Stimulated activated CD8-positive, alpha-beta memory T cell treated with anti-CD3 and anti-CD28 coated beads, Interleukin-4, amount 100 ng/mL, for 4 hours (primary cell): ENCODE measurements around the gene ADGRG3.

Source experiments
- DNase-seq, 2 donors: peaks; one replicate each; pipeline ENCODE4 v3.0.0-alpha.2; 2020; ENCODE audit warnings: low read depth in 2 of 2, low spot score in 1 of 2

Gene ADGRG3, protein sequence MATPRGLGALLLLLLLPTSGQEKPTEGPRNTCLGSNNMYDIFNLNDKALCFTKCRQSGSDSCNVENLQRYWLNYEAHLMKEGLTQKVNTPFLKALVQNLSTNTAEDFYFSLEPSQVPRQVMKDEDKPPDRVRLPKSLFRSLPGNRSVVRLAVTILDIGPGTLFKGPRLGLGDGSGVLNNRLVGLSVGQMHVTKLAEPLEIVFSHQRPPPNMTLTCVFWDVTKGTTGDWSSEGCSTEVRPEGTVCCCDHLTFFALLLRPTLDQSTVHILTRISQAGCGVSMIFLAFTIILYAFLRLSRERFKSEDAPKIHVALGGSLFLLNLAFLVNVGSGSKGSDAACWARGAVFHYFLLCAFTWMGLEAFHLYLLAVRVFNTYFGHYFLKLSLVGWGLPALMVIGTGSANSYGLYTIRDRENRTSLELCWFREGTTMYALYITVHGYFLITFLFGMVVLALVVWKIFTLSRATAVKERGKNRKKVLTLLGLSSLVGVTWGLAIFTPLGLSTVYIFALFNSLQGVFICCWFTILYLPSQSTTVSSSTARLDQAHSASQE

DNA sequence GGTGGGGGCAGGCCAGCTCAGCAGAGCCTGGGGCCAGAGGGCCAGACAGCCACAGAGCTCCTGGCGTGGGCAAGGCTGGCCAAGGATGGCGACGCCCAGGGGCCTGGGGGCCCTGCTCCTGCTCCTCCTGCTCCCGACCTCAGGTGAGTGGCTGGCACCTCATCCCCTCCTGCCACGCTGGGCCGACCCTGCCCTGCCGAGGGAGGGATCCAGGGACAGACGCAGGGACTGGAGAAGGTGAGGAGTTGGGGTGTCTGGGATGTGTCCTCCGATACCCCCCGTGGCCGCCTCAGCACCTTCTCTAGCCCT lies at the start of gene ADGRG3:
Gene ADGRG3 (plus strand): TSS at position 44 of the 309 bp plus-strand sequence. CDS start 42 bp downstream, at position 86.
- no peak for DNase-seq

DNA sequence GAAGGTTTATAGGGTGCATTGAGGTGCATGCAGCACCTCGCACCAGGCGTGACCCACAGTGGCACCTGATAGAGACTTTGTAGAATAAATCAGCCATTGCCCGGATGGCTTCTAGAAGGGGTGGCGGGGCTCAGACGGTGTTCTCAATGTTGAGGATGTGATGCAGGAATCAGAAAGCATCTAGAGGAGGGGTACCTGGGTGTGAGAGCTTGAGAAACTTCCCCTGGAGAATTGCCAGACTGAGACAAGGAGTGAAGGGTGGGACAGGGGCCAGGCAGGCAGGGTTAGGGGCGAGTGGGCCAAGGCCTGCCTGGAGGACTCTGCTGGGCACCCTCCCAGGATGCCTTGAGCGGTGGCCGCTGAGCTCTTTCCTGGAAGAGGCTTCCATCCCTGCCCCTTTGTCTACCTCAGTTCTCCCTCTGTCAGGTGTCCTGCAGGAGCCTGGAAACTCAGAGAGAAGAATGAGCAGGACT lies 48.9 kb upstream of the ADGRG3 start:
- no peak for DNase-seq

DNA sequence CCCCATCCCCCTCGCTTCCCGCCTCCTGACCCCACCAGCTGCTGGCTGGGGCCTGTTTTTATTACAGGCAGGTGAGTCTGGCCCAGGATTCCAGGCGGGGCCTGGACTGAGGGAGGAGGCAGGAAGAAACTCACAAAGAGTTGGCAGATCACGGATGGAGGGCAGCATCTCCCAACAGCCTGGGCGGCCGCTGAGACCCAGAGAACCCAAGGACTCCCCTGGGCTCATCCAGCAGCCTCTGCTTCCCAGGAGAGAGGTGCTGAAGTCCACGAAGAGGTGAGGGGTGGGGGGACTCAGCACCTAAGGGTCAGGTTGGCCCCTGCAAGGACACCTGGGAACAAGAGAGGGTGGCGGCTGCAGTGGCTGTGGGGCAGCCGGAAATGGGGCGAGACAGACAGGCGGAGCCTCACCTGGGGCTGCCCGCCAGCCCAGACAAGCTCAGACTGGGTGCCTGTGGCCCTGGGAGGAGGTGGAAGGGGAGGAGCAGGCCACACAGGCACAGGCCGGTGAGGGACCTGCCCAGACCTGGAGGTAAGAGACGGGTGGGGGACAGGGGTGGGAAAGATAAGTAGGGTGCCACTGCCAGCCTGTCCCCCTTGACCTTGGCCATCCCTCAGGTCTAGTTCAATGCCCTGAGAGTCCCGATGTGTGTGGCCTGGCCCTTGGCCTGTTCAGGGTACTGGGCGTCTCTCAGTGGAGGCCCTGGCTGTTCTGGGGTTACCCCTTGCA lies 48.3 kb upstream of the ADGRG3 start:
- DNase-seq, result no peak

DNA sequence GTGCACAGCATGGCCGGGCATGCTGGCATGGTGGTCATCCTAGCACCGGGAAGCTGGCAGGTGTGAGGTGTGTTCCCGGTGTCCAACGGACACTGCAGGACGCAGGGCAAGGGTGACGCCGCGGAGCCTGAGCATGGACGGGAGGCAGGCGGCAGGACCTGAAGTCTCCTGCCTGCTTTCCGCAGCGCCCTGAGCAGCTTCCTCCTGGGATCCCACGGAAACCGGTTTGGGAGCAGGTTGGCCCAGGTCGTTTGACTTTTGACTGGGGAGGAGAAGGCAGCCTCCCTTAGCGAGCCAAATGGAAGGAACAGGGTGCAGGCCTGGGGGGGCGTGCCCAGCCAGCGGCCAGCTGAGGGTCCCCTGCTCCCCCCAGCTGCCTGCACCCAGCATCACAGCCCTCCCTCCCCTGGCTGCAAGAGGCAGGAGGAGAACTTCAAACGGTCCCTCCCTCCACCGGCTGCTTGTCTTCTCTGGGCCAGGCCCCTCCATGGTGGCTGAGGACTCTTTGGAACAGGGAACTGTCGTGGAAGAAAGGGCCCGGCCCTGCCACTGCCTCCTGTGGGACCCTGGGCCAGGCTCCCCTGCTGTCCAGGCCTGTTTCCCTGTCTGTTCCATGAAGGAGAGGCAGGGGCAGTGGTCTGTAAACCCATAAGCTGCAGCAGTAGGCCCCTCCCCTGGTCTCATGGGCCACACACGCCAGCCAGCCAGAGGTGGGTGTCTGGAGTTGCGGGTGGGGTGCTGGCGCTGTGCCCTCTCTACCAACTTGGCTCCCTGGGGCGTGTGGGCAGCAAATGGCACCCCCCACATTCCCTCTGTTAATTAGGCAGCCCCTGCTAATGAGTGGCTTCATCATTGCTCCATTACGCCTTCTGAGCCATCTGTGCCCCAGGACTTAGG lies 47.5 kb upstream of the ADGRG3 start:
- DNase-seq, result no peak

DNA sequence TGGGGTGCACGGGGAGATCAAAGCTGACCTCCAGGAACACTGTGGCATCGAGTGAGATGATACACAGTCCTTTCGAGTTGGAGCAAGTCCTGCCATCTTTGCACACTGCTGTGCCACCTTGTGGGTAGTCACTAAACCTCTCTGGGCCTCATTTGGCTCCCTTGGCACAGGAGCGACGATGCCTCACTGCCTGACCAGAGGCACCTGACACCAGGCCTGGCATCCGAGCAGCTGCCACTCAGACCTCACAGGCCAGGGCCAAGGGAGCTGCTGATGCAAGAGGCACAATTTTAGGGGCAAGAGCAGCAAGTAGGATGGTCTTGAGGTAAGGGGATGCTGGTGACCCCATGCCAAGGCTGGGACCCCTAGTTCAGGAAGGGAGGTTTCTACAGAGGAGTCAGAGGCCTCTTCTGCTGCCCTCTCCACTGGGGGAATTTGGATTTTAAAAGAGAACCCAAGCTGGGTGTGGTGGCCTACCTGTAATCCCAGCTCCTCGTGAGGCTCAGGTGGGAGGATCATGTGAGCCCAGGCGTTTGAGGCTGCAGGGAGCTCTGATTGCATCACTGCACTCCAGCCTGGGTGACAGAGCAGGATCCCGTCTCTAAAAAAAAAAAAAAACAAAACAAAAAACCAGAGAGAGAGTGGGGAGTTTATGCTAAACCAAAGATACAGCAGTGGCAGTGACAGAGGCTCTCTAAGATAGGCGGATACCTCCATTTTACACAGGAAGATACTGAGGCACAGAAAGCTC lies 46.4 kb upstream of the ADGRG3 start:
- DNase-seq, result no peak

DNA sequence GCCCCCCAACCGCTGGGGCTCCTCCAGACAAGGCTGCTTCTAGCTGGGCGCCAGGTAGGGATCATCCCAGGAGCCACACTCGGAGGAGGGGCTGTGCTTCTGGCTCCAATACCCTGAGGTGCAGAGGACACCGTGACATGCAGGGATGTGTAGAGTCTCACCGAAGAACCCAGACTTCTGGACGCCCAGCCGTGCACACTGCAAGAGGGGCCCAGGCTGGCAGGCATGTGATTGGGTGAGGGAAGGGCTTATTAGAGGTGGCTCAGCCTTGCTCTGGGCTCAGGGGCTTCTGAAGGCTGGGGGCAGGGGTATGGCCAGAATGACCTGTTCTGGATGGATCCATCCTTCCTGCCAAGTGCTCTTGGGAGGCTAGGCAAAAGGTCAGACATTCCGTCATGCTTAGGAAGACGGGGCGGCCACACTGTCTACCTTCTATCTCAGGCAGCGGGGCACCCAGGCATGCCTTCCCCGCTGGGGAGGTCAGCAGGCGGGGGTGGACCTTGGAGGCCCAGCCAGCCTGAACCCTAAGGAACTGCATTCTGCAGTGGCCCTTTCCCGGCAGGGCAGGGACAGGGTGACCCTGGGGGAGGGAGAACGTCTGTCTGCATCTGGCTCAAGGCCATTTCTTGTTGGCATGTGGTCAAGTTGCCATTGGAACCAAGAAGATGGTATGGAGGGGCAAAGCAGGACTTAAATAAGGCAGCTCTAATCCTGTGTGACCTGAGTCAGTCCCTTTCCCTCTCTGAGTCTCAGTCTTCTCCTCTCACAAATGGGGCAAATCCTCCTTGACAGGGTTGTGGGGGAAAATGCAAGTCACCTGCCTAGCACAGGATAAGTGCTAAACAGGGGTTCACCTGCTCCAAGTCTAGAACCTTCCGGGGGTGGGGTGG lies 45.5 kb upstream of the ADGRG3 start:
- no peak for DNase-seq

DNA sequence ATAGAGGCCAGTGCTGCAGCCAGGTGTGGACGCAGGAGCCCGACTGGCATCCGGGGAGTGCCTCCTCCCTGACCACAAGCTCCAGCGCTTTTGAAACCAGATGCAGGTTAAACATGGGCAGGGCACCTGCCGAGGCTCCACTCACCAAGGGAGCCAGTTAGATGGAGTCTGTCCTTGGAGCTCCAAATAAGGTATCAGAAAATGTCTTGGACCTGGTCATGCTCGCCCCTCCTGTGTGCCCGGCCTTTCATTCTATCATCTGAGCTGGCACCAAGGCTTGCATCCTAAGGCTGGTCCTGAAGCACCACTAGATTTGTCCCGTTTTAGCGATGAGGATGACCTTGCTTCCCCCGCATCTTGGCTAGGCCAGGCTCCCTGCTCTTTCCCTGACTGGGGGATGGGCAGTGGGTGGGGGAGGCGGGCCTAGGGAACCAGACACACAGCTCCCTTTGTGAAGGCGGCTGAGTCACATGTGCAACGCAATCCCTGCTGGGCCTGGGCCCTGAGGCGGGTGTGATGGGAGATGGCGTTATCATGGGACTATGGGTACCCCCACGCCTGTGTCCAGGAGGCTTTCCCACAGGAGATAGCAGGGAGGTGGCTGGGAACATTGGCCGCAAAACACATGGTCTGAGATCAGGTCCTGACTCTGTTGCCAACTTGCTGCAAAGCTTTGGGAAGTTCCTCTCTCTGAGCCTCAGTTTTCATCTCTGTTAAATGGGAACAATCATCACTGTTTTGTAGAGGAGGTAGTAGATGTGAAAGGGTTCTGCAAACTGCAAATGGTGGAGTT lies 44.7 kb upstream of the ADGRG3 start:
- no peak for DNase-seq

DNA sequence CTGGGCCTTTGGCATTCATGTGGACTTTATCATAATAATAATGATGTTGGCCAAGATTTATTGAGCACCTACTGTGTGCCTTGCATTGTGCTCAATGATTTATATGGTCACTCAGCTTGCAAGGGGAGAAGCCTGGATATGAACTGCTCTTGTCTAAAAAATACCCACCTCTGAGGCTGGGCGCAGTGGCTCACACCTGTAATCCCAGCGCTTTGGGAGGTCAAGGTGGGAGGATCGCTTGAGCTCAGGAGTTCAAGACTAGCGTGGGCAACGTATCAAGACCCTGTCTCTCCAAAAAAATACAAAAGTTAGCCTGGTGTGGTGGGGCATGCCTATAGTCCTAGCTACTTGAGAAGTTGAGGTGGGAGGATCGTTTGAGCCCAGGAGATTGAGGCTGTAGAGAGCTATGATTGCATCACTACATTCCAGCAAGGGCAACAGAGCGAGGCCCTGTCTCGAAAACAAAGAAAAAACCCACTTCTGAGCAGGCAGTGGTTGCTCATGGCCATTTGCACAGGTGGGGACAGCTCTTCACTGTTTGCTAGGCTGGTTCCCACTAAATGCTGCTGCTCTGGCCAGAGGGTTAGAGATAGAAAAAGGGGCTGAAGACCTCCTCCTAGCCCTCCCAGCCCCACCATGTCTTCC lies 43.9 kb upstream of the ADGRG3 start:
- no peak for DNase-seq

DNA sequence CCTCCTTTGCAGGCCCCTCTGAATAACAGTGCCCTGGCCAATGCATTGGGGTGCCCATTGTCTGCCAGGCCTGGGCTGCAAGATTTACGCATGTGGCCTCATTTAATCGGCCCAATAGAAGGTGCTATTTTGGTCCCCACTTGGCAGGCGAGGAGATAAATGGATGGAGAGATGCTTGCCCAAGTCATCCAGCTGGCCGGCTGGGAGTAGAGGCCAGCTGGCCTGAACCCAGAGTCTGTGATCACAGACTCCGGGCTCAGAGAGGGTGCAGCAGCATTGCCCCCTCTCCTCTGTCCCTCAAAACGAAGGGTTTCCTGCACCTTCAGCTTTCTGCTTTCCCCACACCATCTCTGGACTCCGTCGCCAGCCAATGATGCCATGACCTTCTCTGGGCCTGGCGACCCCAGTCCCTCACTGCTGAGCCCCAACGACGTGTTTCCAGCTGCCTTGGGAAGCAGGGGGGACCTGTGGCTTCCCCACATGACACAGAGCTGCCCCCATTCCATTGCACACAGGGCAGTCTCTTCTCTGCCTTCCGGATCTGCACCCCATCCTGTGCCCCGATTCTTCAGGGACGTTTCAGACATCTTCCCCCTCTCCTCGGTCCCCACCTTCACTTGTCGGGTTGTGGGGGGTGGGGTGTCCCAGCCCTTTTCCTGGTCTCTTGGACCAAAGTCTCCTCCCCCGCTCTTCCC lies 43.2 kb upstream of the ADGRG3 start:
- no peak for DNase-seq

DNA sequence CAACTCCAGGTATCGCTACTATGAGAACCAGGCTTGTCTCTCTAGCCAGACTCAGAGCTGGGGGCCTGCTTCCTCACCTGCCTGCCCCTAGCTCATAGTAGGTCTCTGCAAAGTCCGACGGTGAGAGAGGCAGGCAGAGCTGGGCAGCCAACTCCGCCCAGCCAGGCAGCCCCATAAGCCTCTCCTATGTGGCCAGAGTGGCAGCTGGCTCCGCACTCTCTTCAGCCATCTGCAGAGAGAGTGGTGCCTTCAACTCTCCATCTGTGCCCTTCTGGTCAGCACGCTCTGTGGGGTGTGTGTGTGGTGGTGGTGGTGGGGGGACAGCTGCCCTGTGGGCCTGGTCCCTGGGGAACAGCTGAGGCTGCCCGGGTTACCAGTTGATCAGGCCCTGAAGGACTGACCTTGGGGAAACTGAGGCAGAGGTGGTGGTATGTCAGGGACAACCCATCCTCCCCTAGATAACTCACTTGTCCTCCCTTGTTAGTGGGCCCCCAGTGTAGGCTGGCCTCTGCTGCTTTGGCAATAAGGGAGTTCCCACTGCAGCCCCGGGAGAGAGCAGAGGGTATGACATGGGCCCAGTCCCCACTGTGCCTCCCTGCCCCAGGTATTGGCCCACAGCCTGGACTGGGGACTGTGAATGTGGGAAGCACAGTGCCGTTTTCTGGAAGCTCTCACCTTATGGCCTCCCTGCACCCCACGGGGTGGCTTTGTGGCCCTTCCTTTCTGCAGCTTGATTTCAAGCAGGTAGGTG lies 41.5 kb upstream of the ADGRG3 start:
- DNase-seq, result no peak

DNA sequence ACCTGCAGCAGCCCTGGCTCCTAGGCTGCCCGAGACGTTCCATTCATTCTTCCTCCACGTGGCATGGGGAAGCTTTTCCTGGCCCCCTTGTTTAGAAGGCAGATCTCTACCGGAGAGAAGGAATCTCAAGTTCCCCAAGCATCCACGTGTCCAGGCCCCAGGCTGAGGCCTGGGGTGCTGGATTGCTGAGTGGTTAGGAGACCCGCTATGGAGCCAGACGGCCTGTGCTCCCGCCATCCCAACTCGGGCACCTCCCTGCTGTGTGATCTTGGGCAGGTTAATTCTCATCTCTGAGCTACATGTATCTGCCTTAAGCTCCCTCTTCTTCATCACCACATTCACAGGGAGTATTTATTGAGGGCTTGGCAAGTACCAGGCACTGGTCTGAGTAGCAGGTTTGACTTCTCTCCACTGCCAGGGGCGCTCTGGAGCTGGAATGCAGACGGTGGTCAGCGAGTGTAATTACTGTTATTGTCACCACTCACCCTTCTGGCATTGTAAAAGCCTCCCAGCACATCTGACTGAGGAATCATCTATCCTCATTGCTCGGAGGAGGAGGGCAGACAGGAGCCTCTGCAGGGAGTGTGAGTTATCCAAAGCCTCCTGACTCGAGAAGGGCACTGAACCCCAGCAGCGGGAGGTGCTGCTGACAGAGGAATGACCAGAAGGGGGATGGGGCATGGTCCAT lies 40.8 kb upstream of the ADGRG3 start:
- DNase-seq, result no peak

DNA sequence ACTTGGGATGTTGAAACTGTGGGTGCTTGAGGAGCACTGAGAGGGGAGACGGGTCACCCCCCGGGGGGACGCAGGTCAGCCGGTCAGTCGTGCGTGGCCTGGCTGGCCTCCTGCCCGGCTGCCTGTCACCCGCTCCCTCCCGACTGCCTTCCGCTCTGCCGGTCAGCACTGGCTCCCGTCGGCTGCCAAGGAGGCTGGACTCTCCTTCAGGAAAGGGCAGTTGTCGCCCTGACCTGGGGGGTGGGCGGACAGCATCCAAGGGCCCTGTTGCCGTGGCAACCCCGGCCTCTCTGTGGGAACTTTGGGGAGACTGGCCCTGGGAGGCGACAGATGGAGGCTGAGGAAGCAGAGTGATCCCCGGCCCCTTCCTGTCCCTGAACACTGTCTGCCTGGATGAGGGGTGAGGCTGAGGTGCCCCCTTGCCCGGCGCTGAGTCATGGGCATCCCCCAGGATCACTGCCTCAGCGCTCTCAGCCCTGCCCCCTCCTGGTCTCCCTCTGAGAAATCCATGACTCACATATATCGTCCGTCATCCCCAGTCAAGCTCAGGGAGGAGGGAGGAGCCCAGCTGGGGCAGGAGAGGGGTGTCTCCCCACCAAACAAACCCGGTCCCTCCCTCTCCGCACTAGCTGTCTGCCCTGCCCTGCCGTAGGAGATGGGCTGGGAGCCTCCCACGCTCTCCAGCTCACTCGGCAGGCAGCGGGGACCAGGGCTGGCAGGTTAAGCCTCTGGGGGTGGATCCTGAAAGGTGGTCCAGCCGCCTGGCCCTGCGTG lies 39.9 kb upstream of the ADGRG3 start, which contains the start of gene ADGRG1:
Gene ADGRG1 (plus strand): TSS at position 623 of the 774 bp plus-strand sequence. CDS start 21,658 bp downstream, outside the sequence.
- DNase-seq, result peak in 1 of 2 donors; percentile 22

DNA sequence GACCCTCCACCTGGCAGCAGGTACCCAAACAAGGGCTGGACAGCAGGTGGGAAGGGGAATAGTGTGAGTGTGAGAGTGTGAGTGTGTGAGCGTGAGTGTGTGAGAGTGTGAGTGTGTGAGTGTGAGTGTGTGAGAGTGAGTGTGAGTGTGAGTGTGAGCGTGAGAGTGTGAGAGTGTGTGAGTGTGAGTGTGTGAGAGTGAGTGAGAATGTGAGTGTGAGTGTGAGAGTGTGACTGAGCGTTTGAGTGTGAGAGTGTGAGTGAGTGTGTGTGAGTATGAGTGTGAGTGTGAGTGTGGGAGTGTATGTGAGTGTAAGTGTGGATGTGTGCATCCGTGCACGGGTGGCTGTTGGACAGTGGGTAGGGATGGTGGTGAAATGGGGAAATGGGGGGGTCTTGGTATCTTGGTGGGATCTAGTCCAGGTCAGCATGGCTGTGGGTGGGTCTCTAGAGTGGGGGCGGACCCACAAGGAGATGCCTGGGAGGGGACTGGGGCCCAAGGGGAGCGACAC lies 39.3 kb upstream of the ADGRG3 start:
- DNase-seq, result no peak

DNA sequence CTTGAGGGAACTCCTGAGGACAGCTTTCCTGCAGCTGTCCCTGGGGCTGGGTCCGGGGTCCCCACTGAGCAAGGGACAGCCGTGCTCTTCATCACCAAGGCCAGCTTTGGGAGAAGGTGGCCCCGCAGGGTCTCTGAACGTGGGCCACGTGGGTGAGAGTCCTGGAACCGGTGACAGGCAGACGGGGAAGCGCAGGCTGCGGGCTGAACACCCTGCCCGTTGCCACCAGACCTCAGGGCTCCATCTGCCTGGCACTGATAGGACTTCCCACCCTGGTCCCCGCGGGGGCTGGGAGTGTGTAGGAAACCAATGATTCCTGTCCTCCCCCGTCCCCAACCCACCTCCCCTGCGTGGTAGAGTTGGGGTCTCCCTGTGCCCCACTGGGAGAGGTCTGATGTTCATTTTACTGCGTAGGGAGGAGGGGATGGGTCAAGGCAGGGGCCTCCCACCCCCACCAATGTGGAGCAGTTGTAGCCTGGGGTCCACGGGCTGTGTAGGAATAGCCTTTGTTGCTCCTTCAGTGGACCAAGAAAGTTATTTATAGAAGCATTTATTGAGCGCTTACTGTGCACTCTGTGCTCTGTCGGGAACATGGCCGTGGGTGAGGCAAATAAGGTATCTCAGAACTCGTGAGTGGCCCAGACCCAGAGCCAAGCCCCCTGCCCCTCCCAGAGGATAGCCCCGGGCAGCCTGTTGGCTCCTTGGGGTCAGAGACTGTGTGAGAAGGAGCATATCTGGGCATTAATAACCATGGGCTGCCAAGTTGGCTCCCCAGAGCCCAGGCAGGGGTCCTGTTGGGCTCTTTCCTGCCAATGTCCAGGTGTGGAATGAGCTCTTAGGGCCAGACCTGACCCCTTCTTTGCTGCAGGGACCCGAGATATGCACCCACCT lies 38.3 kb upstream of the ADGRG3 start:
- DNase-seq, result no peak
